Muscle layer of colon (tissue), 2 donors: ENCODE results near the gene HOXC9.

Experiments
- H3K27ac ChIP-seq: one replicate; pipeline ENCODE4 v1.7.0; 2013; ENCODE audit warnings: low read depth, mild to moderate bottlenecking, low read length, moderate library complexity
- H3K27me3 ChIP-seq, 2 donors: one replicate each; pipeline ENCODE4 v1.7.0; 2013; ENCODE audit warnings: low read length in 2 of 2, mild to moderate bottlenecking in 2 of 2; ENCODE audit not compliant: insufficient read depth in 2 of 2, control insufficient read depth in 1 of 2
- H3K36me3 ChIP-seq: one replicate; pipeline ENCODE4 v1.7.0; 2013; ENCODE audit warnings: mild to moderate bottlenecking, low read length; ENCODE audit not compliant: insufficient read depth
- H3K4me1 ChIP-seq: one replicate; pipeline ENCODE4 v1.7.0; 2013; ENCODE audit warnings: mild to moderate bottlenecking, low read length; ENCODE audit not compliant: insufficient read depth
- H3K4me3 ChIP-seq, 2 donors: one replicate each; pipeline ENCODE4 v1.7.0; 2013; ENCODE audit warnings: low read length in 2 of 2, low read depth in 1 of 2, mild to moderate bottlenecking in 1 of 2, moderate library complexity in 1 of 2
- H3K9ac ChIP-seq: one replicate; pipeline ENCODE4 v1.7.0; 2013; ENCODE audit warnings: low read length
- H3K9me3 ChIP-seq: one replicate; pipeline ENCODE4 v1.7.0; 2013; ENCODE audit warnings: mild to moderate bottlenecking, low read length
- donor health status: abdominal sarcoma.
- donor health status: Adenocarcinoma of cecum.

Gene HOXC9

DNA sequence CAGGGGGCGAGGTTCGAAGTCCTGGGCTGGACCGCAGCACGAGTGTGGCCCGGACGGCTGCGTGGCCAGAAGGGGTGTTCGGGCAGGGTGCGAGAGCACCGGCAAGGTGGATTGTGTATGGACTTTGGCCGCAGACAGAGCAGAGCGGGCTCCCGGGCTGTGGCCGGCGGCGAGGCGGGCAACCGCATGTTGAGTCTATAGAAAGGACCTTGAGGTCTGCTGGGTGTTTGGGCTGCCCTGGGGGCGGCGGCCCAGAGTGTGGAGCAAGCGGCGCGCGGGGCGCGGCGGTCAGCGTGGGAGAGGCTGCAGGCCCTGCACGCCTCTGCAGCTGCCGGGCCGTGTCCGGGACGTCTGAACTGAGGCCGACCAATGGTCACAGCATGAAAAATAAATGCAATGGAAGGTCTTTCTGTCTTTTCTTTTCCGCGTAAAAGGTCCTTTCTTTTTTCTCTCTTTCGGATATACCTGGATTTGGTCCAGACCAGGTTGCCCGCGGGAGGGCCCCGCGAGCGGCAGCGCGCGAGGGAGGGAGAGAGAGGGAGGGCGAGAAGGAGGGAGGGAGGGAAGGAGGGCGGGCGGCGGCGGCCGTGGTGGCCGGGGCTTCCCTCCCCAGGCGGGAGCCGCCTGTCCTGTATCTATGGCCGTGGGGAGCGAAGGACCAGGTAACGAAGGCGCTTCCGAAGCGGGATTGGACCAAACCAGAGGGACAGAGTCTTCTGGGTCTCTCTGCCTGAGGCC lies 5.5 kb upstream of the HOXC9 start:
- no peak overlapping the region for H3K27ac ChIP-seq
- H3K4me1 ChIP-seq, result peaks cover 11% of the 10 kb centered on the region
- H3K27me3 ChIP-seq, result peaks cover 72 to 96% of the 10 kb centered on the region in 2 donors
- no peak overlapping the region for H3K9ac ChIP-seq
- no peaks in the 10 kb centered on the region for H3K36me3 ChIP-seq
- peak overlapping the region in 1 of 2 donors; percentile 53 for H3K4me3 ChIP-seq
- no peaks in the 10 kb centered on the region for H3K9me3 ChIP-seq

DNA sequence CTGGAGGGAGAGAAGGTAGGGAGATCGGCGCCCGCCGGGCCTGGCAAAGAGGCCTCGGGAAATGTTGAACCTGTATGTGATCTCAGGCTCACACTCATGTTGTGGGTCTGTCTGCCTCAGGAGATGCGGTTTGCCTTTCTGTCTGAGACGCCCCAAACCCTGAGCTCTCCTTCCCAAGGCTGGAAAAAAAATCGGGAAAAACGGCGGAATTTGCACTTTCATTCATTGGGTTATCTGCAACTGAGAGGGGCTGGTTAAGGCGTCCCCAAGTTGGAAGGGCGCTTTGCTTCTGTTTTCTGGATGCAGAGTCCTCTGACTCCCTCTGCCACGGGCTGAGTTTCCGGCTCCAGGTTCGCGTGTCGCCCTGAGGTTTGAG lies 5.0 kb upstream of the HOXC9 start:
- Histone ChIP-seq H3K9ac (no peak overlapping the region), H3K27me3 (peaks cover 66 to 96% of the 10 kb centered on the region in 2 donors), H3K4me3 (peak overlapping the region in 1 of 2 donors; percentile 53), H3K4me1 (peaks cover 14% of the 10 kb centered on the region), H3K36me3 (no peaks in the 10 kb centered on the region), H3K9me3 (no peaks in the 10 kb centered on the region), H3K27ac (no peak overlapping the region)

DNA sequence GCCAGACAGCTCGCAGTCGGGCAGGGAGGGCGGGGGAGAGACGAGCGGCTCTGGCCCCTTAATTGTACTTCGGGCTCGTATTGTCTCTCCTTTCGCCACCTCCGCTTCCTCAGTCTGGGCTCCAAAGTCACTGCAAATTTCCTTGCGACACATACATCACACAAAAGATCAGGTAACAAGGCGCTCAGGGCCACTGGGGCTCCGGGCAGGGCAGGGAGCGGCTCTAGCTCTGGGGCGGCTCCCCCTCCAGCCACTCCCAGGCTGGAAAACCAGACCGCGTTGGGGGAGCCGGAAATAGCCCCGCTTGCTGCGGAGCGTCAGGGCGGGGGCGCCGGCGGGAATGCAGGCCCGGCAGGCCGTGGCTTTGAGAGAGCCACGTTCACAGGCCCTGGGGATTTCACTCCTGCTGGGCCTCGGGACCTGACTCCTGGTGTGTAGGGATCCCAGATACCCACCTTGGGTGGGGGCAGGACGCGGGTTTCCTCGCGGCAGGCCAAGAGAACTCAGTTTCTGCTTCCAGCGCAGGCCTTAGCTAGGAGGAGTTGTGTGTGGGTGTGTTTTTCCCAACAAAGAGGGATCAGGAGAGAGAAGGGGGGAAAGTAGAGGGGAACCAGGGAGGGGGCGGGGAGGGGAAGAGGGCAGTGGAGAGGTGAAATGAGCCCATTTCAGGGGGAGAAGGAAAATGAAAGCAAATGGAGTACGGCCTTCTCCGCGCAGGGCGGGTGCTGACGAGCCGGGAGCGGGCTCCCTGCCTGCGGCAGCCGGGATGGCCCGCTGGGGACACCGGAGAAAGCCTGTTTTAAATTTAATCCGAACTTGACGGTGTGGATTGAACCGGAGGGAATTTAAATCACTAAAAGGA lies 4.4 kb upstream of the HOXC9 start:
- Histone ChIP-seq H3K9me3 (no peaks in the 10 kb centered on the region), H3K9ac (no peak overlapping the region), H3K36me3 (no peaks in the 10 kb centered on the region), H3K4me1 (peaks cover 15% of the 10 kb centered on the region), H3K27ac (no peak overlapping the region), H3K4me3 (peak overlapping the region; percentile 29 to 53), H3K27me3 (peaks cover 62 to 96% of the 10 kb centered on the region in 2 donors)

DNA sequence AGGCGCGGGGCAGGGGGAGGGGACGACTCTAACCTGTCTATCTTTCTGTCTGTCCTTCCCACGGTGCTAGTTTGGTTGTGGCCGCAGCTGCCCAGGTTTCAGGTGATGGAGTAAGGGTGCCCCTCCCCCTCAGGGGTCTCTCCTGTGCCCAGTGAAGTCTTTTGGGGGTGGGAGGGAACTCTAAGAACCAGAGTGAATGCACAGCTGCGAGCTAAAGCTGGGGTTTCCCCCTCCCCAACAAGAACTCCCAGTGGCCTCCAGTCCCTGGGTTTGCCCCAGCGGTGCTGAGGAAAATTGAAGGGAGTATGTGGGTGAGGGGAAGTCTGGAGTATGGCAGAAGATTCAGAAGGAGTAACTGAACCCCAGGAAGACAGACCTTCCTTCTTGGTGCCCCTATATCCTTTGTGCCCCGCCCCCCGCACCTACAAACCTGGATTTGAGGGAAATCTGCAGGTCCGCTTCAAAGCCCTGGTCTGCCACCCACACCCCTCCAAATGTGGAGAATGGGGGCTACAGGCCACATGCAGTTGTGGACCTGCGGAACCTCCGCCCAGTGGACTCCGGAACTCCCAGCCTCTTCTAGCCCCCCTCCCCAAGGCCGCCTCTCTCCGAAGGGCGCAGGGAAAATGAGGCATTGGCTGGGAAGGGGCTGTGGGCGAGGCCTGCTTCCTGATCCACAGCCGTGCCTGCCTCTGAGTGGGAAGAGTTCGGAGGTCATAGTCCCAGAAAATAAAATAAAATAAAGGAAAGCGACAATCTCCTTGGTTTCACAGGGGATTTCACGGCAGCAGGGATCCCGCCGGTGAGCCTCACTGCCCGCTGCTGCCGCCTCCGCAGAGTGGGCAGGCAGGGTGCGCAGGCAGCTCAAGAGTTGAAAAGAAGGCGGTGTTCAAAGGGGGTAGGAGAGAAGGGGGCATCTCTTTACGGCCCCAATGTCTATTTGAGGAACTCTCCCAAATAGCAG lies 3.4 kb upstream of the HOXC9 start:
- Histone ChIP-seq H3K4me1 (peaks cover 15% of the 10 kb centered on the region), H3K27me3 (peaks cover 62 to 96% of the 10 kb centered on the region in 2 donors), H3K27ac (no peak overlapping the region), H3K36me3 (no peaks in the 10 kb centered on the region), H3K4me3 (peak overlapping the region in 1 of 2 donors; percentile 53), H3K9ac (no peak overlapping the region), H3K9me3 (no peaks in the 10 kb centered on the region)

DNA sequence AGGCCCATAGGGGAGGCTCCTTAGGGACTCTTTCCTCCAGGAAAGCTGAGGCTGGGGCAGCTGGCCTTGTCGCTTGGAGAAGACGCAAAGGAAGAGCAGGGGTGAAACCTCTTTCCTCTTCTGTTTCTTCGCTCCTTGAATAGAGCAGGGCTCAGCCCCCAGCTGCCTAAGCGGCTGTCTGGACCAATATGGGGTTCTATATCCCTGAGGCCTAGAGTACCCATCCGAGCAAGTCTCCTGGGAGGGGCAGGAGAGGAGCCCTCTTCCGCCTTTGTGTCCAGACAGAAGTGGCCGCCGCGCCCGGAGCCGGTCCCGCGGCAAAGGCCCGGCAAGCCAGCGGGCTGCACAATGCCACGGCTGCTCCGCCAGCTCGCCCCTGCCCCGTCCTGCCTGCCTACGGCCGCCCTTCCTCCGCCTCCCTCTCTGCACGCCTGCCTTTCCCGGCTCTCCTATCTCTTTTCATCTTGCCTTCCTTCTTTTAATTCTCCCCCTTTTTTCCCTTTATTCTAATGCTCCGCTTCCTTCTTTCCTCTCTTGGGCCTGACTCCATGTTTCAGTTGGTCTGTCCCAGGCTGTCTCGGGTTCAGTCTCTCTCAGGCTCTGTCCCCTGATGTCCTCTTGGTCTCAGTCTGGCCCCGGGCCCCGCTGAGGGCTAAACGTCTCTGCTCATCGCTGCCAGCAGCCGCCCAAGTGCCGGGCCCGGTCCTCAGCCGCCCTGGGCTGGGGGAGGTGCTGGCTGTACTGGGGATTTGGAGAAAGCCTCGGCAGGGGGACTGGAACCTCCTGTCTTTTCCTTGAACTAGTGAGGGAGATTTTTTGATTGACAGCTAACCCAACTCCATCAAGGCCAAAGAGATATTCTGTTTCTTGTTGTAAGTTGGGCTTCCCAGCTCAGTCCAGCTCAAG lies 2.5 kb upstream of the HOXC9 start:
- H3K4me3 ChIP-seq, result no peak overlapping the region
- no peaks in the 10 kb centered on the region for H3K9me3 ChIP-seq
- H3K27ac ChIP-seq, result no peak overlapping the region
- no peaks in the 10 kb centered on the region for H3K36me3 ChIP-seq
- H3K9ac ChIP-seq, result no peak overlapping the region
- peaks cover 15% of the 10 kb centered on the region for H3K4me1 ChIP-seq
- H3K27me3 ChIP-seq, result peaks cover 60 to 96% of the 10 kb centered on the region in 2 donors

DNA sequence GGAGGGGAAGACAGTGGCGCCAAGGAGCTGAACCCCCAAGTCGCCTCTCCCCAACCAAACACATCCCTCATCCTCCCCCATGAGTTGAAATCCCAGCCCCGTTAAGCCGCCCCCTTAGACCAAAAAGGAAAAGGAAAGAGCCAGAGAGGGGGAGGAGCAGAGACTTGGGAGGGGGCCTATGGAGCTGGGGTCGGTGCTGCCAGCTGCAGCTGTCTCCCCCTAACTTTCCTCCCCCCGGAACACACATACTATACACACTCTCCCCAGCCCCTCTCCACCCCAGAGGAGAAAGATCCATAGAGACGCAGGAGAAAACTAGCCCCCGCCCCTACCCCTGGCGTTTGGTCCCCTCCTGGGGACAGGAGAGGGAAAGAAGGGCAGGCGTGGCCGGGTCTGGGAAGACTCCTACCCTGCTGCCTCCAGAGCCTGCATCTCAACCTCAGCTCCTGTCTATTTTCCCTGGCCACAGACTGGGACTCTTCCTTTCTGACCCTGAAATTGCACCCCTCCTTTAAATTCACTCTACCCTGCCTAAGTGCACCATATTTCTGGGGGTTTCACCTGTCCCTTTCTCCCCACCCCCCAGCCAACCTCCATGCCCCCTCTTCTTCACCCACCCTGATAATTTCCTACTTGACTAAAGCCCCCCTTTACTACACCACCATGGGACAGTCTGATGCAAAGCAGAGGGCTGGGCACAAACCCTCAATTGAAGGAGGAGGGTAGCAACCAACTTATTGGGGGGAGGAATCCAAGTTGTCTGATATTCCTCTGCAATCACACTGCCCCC lies 1.7 kb upstream of the HOXC9 start:
- Histone ChIP-seq H3K27ac (no peak overlapping the region), H3K4me1 (peaks cover 15% of the 10 kb centered on the region), H3K9ac (no peak overlapping the region)

DNA sequence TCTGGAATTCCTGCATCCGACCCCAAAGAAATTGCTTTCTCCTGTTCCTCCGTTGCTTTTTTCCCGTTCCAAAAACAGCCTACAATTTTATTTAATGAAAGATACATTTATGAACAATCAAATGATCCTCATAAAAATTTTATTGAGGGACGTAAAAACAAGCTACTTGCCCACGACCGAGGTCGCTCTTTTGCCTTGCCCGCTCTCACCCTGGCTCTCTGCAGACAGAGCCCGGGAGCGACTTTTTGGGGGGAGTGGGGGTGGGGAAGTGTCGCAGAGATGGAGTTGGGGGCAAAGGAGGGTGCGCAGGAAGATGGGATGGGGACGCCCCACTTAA lies 1.1 kb upstream of the HOXC9 start:
- H3K4me3 ChIP-seq, result no peak overlapping the region
- peaks cover 15% of the 10 kb centered on the region for H3K4me1 ChIP-seq
- no peaks in the 10 kb centered on the region for H3K9me3 ChIP-seq
- no peak overlapping the region for H3K9ac ChIP-seq
- no peak overlapping the region for H3K27ac ChIP-seq
- H3K27me3 ChIP-seq, result peaks cover 50 to 94% of the 10 kb centered on the region in 2 donors
- no peaks in the 10 kb centered on the region for H3K36me3 ChIP-seq

More for the DNA sequence above, 1.7 kb upstream of the HOXC9 start:
- Histone ChIP-seq H3K36me3 (no peaks in the 10 kb centered on the region), H3K27me3 (peaks cover 56 to 95% of the 10 kb centered on the region in 2 donors), H3K9me3 (no peaks in the 10 kb centered on the region), H3K4me3 (no peak overlapping the region)

DNA sequence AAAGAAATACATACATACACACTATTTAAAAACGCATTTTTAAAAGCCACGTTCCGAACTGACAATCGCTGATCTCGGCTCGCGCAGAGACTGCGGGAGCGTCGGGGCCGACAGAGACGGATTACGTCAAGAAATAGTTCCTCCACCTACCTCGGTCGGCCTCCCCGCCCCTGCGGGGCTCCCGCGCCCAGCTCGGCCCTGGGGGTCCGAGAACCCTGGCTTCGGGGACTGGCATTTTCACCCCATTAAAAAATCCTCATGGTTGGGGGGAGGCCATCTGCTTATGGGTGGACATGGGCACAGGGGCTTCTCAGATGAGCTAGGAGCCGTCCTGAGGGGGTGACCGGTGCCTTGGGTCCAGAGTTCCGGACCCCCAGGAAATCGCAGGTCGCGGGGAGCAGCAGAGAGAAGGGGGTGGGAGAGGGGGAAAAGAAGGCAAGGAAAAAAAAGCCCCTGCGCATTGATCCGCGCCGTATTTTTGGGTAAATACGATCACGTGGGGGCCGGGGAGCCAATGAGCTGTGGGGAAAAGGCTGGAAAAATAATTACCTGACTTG lies 324 bp upstream of the HOXC9 start:
- H3K9ac ChIP-seq, result no peak overlapping the region
- peak overlapping the region; percentile 45 to 56 for H3K4me3 ChIP-seq

DNA sequence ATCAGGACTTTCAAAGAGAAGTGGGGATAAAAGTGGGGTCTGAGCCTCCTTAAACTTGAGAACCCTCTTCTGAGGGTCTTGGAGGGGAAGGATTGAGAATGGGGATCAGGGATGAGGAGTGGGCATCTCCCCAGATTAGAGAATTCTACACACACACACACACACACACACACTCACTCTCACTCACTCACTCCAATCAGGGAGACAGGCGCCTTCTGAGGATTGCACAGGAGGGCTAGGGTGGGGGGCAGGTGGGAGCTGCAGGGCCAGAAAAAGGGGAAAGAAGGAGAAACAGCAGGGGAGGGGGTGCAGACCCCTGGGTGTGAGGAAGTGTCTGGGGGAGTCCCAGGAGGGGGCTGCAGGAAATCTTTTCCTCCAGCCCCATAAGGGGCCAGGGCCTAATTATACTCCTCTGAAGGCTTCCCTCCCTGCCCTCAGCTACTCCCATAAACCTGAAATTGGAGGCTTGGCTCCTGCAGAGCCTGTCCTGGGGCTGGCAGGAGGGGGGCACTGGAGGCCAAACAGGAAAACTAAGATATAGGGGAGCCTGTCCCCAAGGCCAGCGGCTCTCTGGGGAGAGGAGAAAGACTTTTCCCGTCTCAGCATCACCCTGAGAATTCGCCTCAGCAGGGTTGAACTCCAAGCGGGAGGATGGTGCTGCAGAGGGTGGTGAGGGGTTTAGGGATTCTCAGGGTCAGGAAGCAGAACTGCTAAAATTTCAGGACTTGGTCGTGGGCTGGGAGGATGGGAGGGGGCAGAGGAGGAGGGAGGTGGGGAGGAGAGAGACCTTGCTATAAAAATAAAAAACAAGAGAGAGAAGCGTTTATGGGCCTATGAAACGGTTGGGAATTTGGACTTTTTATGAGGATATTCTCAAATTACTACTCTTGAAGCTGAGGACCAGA lies 1.6 kb downstream of the HOXC9 start:
- Histone ChIP-seq H3K4me3 (peak overlapping the region in 1 of 2 donors; percentile 56), H3K9me3 (no peaks in the 10 kb centered on the region), H3K27ac (no peak overlapping the region), H3K4me1 (peaks cover 9% of the 10 kb centered on the region), H3K9ac (no peak overlapping the region), H3K36me3 (no peaks in the 10 kb centered on the region), H3K27me3 (peaks cover 51 to 95% of the 10 kb centered on the region in 2 donors)

More for the DNA sequence above, 324 bp upstream of the HOXC9 start:
- H3K4me1 ChIP-seq, result peaks cover 15% of the 10 kb centered on the region
- peaks cover 48 to 94% of the 10 kb centered on the region in 2 donors for H3K27me3 ChIP-seq
- H3K9me3 ChIP-seq, result no peaks in the 10 kb centered on the region
- H3K27ac ChIP-seq, result no peak overlapping the region
- H3K36me3 ChIP-seq, result no peaks in the 10 kb centered on the region
